Activated naive CD4-positive, alpha-beta T cell treated with anti-CD3 and anti-CD28 coated beads for 36 hours (primary cell): ENCODE results near the gene BAG5. TPM values are rescaled to one million over a fixed set of nuclear protein-coding genes. Genes with fewer than 3 reads are reported as not detected.

ENCODE experiments used
- CTCF ChIA-PET: fragments of 350-600 bp; sonication (Branson Sonifier 250); formaldehyde crosslinking; loops from one replicate; lab custom pipeline; 2021; ENCODE audit warnings: antibody characterized with exemption; lab: Charles Lee
- DNase-seq: peaks from one replicate; pipeline ENCODE4 v3.0.0-alpha.2; 2020
- H3K27ac Mint-ChIP-seq: one replicate; pipeline ENCODE4 v1.8.0; 2021; ENCODE audit warnings: mild to moderate bottlenecking, mixed read lengths
- H3K27me3 Mint-ChIP-seq: one replicate; pipeline ENCODE4 v1.8.0; 2021; ENCODE audit warnings: low read depth, mixed read lengths
- H3K36me3 Mint-ChIP-seq: one replicate; pipeline ENCODE4 v1.8.0; 2021; ENCODE audit warnings: low read depth, mixed read lengths
- H3K4me1 Mint-ChIP-seq: one replicate; pipeline ENCODE4 v1.8.0; 2021; ENCODE audit warnings: low read depth, mixed read lengths
- H3K4me3 Mint-ChIP-seq: one replicate; pipeline ENCODE4 v1.8.0; 2021; ENCODE audit warnings: mild to moderate bottlenecking, moderate library complexity, mixed read lengths
- H3K9me3 Mint-ChIP-seq: one replicate; pipeline ENCODE4 v1.8.0; 2021; ENCODE audit warnings: mixed read lengths
- intact Hi-C: fragments of 100-400 bp; cut with micrococcal nuclease; formaldehyde crosslinking; loops from one replicate; pipeline ENCODE4 v1.15.1; 2023
- total RNA-seq, 2 experiments: library from RNA; stranded (reverse); gene quantifications; one replicate each; pipeline ENCODE4 v1.2.3, GENCODE V29; 2021

The BAG5 gene
- total RNA-seq, 2 experiments from 2014 or later, result 15.5 to 16.6 TPM

DNA sequence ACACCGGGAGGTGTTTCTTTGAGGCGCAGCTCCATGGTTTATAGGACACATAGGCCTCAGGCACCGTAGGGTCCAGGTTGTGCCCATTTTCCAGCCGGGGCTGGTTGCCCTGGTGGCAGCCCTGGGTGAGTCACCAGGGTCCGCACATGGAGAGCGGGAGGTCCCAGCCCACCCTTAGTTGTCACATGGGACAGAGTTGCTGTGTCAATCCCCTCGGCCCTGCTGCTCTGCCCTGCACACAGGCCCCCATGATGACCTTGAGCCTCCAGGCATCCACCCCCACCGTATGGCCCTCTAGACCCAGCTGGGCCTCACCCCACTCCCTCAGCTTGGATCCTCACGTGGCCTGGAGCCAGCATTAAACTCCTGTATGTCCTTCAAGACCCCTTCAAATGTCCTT, 25.8 kb downstream of the BAG5 start:
- CTCF ChIA-PET, result interaction anchor here (1.0 kb wide), 1 partner anchor 18 kb away, joined by 3 read pairs; no protein-coding TSS in a partner anchor
- Mint-ChIP-seq H3K27ac (no peak overlapping the region), H3K4me1 (peaks cover under 1% of the 10 kb centered on the region), H3K36me3 (peaks cover 2% of the 10 kb centered on the region), H3K9me3 (no peaks in the 10 kb centered on the region), H3K27me3 (peaks cover 2% of the 10 kb centered on the region), H3K4me3 (no peak overlapping the region)
- intact Hi-C loops, result no loop called here
- no peak for DNase-seq

DNA sequence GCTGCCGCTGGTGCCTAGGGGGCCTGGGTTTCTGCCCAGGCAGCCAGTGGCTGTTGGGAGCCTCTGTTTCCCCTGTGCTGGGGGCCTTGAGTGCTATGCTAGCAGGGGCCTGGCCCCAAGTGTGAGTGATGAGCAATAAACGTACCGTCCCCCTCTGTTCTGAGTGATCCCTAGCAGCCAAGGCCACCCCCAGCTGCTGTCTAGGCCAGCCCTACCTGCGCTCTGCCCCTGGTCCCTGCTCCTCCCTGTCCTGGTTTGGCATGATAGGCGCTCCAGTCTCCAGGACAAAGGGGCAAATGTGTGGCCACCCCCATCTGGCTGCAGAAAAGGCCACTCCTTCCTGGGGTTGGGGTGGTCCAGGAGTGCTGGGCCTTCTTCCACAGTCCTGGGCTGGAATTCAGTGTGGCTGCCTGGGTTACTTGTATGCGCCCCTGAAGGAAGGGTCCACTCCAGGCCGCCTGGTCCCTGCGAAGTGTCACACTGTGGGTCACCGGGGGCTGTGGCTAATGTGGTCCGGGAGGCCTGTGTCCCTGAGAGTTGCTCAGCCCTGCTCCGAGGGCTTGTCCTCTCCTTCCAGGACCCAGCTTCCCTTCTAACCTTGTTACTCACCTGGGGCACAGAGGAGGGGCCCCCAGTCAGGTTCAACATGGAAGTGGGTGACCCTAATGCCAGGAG, 26.4 kb downstream of the BAG5 start:
- no peak for DNase-seq
- Mint-ChIP-seq H3K36me3 (peaks cover 5% of the 10 kb centered on the region), H3K27me3 (peaks cover 2% of the 10 kb centered on the region), H3K4me1 (peaks cover 7% of the 10 kb centered on the region), H3K4me3 (no peak overlapping the region), H3K27ac (no peak overlapping the region), H3K9me3 (no peaks in the 10 kb centered on the region)
- intact Hi-C loops, result no loop called here
- CTCF ChIA-PET, result no interaction called here

- H3K4me3 Mint-ChIP-seq, result no peak overlapping the region
- CTCF ChIA-PET, result no interaction called here
- H3K36me3 Mint-ChIP-seq, result peaks cover 6% of the 10 kb centered on the region
- H3K4me1 Mint-ChIP-seq, result peaks cover 15% of the 10 kb centered on the region
- intact Hi-C loops, result no loop called here
- no peak overlapping the region for H3K27ac Mint-ChIP-seq
- no peak for DNase-seq
- no peaks in the 10 kb centered on the region for H3K9me3 Mint-ChIP-seq
- peaks cover under 1% of the 10 kb centered on the region for H3K27me3 Mint-ChIP-seq
Measured at GRCh38 chr14:103535081-103535890, 27.2 kb downstream of the BAG5 start.

GRCh38 chr14:103534576-103535061, 27.8 kb downstream of the BAG5 start:
- Mint-ChIP-seq H3K4me1 (peaks cover 21% of the 10 kb centered on the region), H3K36me3 (peaks cover 7% of the 10 kb centered on the region), H3K9me3 (no peaks in the 10 kb centered on the region), H3K27me3 (no peaks in the 10 kb centered on the region), H3K4me3 (no peak overlapping the region), H3K27ac (no peak overlapping the region)
- intact Hi-C loops, result no loop called here
- DNase-seq, result no peak
- CTCF ChIA-PET, result no interaction called here

- H3K27me3 Mint-ChIP-seq, result no peaks in the 10 kb centered on the region
- H3K4me3 Mint-ChIP-seq, result no peak overlapping the region
- H3K27ac Mint-ChIP-seq, result no peak overlapping the region
- DNase-seq, result no peak
- intact Hi-C loops, result no loop called here
- peaks cover 22% of the 10 kb centered on the region for H3K4me1 Mint-ChIP-seq
- CTCF ChIA-PET, result interaction anchor here (1.0 to 2.0 kb wide), 2 partner anchors 13 to 15 kb away, joined by 3 to 10 read pairs; no protein-coding TSS in a partner anchor
- H3K36me3 Mint-ChIP-seq, result peaks cover 9% of the 10 kb centered on the region
- H3K9me3 Mint-ChIP-seq, result no peaks in the 10 kb centered on the region
Measured at GRCh38 chr14:103533999-103534575, 28.4 kb downstream of the BAG5 start.

GRCh38 chr14:103533137-103533998, 29.1 kb downstream of the BAG5 start:
- H3K9me3 Mint-ChIP-seq, result no peaks in the 10 kb centered on the region
- peaks cover 22% of the 10 kb centered on the region for H3K4me1 Mint-ChIP-seq
- intact Hi-C loops, result no loop called here
- no peak overlapping the region for H3K27ac Mint-ChIP-seq
- no peaks in the 10 kb centered on the region for H3K27me3 Mint-ChIP-seq
- H3K36me3 Mint-ChIP-seq, result peaks cover 9% of the 10 kb centered on the region
- H3K4me3 Mint-ChIP-seq, result no peak overlapping the region
- CTCF ChIA-PET, result interaction anchor here (1.0 to 2.0 kb wide), 3 partner anchors 12 to 15 kb away, joined by 3 to 10 read pairs (median 3); no protein-coding TSS in a partner anchor
- no peak for DNase-seq

GRCh38 chr14:103532216-103533136, 30.0 kb downstream of the BAG5 start:
- Mint-ChIP-seq H3K9me3 (no peaks in the 10 kb centered on the region), H3K27me3 (no peaks in the 10 kb centered on the region), H3K36me3 (peaks cover 9% of the 10 kb centered on the region), H3K27ac (no peak overlapping the region), H3K4me3 (no peak overlapping the region), H3K4me1 (peaks cover 28% of the 10 kb centered on the region)
- CTCF ChIA-PET, result interaction anchor here (1.0 to 2.0 kb wide), 3 partner anchors 13 to 15 kb away, joined by 3 to 10 read pairs (median 3); no protein-coding TSS in a partner anchor
- intact Hi-C loops, result no loop called here
- no peak for DNase-seq

DNA sequence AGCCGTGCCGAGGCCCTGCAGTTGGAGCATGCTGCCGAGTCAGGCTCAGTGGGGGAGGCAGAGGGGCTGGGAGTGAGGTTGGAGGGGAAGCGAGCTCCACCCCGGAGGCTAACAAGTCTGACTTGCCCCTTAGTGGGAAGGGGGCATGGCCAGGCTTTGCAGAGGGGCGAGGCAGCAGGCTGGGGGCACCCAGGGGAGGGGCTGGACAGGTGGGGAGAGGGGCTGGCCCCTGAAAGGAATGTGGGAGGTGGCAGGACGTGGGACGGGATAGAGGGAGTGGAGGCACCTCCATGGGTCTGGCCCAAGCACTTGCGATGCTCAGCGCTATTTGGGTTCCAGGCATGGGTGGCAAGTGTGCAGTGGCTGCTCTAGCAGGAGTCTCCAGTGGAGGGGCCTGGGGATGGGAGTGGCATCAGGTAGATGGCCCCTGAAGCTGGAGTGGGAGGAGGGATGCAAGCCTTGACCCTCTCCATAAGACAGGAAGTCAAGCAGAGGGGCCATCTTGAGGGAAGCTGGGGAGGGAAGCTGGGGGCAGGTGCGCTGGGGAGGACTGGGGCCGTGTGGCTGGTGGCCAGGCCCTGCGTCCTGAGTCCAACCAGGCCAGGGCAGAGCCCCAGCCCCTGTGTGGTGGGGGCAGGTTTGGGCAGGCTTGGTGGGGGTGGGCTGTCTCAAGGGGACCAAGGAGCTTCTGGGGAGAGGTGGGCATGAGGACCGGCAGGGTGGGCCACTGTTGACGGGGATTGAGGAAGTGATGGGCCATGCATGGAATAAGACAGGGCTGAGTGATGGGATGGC, 30.8 kb downstream of the BAG5 start:
- Mint-ChIP-seq H3K9me3 (no peaks in the 10 kb centered on the region), H3K36me3 (peaks cover 6% of the 10 kb centered on the region), H3K4me1 (peaks cover 34% of the 10 kb centered on the region), H3K27ac (no peak overlapping the region), H3K4me3 (peak overlapping the region; percentile 18), H3K27me3 (no peaks in the 10 kb centered on the region)
- no peak for DNase-seq
- intact Hi-C loops, result no loop called here
- CTCF ChIA-PET, result no interaction called here

DNA sequence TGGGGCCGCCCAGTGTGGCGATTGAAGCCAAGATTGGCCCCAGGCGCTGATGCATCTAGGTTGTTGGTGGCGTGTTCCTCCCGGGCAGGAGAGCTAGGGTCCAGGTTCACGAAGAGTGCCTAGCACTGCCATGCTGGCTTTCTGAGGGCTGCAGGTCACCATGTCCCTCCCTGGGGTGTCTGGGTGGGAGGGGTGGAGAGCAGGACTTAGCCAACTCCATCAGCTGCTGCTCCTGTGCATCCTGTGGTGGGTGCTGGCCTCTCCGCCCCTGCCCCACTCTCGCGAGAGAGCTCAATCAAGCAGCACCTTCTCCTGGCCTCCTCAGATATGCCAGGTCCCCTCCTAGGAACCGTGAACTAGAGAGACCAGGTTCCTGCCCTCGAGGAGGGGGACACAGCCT, 31.6 kb downstream of the BAG5 start:
- Mint-ChIP-seq H3K9me3 (no peaks in the 10 kb centered on the region), H3K27ac (no peak overlapping the region), H3K4me3 (peak overlapping the region; percentile 97), H3K36me3 (peaks cover 6% of the 10 kb centered on the region), H3K27me3 (no peaks in the 10 kb centered on the region), H3K4me1 (peaks cover 34% of the 10 kb centered on the region)
- CTCF ChIA-PET, result no interaction called here
- DNase-seq, result no peak
- intact Hi-C loops, result no loop called here

DNA sequence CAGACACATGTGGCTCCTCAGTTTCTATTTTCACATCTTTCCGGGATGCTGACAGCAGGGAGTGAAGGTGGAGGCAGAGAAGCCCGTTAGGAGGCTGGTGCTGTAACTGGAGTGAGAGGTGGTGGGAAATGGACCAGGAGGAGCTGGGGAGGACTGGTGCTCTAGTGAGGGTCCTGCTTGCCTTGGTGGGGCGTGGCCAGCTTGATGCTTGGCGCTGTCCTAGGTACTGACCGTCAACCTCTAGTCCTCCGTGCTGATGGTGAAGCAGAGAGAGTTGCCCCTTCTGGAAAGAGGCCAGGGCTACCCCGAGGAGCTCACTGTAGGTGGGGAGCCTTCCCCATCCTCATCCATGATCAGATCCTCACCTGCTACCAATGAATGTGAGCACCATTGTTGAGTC, 32.1 kb downstream of the BAG5 start:
- Mint-ChIP-seq H3K36me3 (peaks cover 6% of the 10 kb centered on the region), H3K4me3 (peak overlapping the region; percentile 97), H3K27ac (no peak overlapping the region), H3K27me3 (no peaks in the 10 kb centered on the region), H3K4me1 (peaks cover 34% of the 10 kb centered on the region), H3K9me3 (no peaks in the 10 kb centered on the region)
- CTCF ChIA-PET, result interaction anchor here (1.6 to 2.9 kb wide), 3 partner anchors 10 to 14 kb away, joined by 4 to 13 read pairs (median 4); no protein-coding TSS in a partner anchor
- intact Hi-C loops, result no loop called here
- DNase-seq, result peak; percentile 40
